Epithelial cell of proximal tubule (primary cell): ENCODE data around the gene MTMR3. TPM values are rescaled to one million over a fixed set of nuclear protein-coding genes. Genes with fewer than 3 reads are reported as not detected.

ENCODE experiments used
- DNase-seq: peaks from one replicate; pipeline ENCODE4 v3.0.0-alpha.2; 2011; ENCODE audit warnings: low read depth
- H3K4me3 ChIP-seq: 2 replicates; pipeline ENCODE4 v1.5.1; 2011; ENCODE audit warnings: low read depth, mild to moderate bottlenecking, low read length
- CTCF ChIP-seq: conservative IDR thresholded peaks from 2 replicates; pipeline ENCODE4 v1.5.1; 2012; ENCODE audit warnings: low read depth, mild to moderate bottlenecking, low read length
- total RNA-seq: library from RNA; depleted of rRNA; stranded (reverse); fragments of >200 nt; gene quantifications from 2 replicates; pipeline ENCODE4 v1.2.3, GENCODE V29; 2015

The MTMR3 gene
- total RNA-seq, 1 donor from 2014 or later = 36.4 TPM

GRCh38 chr22:30044881-30045493 lies 162.0 kb downstream of the MTMR3 start:
- no peak for TF ChIP-seq CTCF
- no peak for DNase-seq

GRCh38 chr22:30045494-30045887 lies 162.5 kb downstream of the MTMR3 start:
- no peak for DNase-seq
- no peak for TF ChIP-seq CTCF

More at GRCh38 chr22:30044881-30045493, 162.0 kb downstream of the MTMR3 start:
- no peak overlapping the region for H3K4me3 ChIP-seq

GRCh38 chr22:30045901-30046715 lies 163.1 kb downstream of the MTMR3 start:
- H3K4me3 ChIP-seq = no peak overlapping the region
- TF ChIP-seq CTCF = no peak
- no peak for DNase-seq

More at GRCh38 chr22:30045494-30045887, 162.5 kb downstream of the MTMR3 start:
- H3K4me3 ChIP-seq = no peak overlapping the region

- no peak overlapping the region for H3K4me3 ChIP-seq
- no peak for DNase-seq
- no peak for TF ChIP-seq CTCF
Measured at GRCh38 chr22:30046716-30047363, 163.9 kb downstream of the MTMR3 start.

- TF ChIP-seq CTCF = no peak
- H3K4me3 ChIP-seq = no peak overlapping the region
- no peak for DNase-seq
Measured at GRCh38 chr22:30047364-30047738, 164.4 kb downstream of the MTMR3 start.

GRCh38 chr22:30048681-30049080 lies 165.7 kb downstream of the MTMR3 start:
- DNase-seq = no peak
- no peak overlapping the region for H3K4me3 ChIP-seq
- no peak for TF ChIP-seq CTCF
